ENCODE data around the gene HOXA11.

HOXA11 gene

GRCh38 chr7:27185013-27185853, at the start of gene HOXA11:
Gene HOXA11 (minus strand): TSS chr7:27185232. CDS start chr7:27185144, 88 bp downstream.
- DNase-seq = no peak

GRCh38 chr7:27229448-27229847, 44.4 kb upstream of the HOXA11 start:
- DNase-seq = no peak

GRCh38 chr7:27224983-27225934, 40.2 kb upstream of the HOXA11 start:
- DNase-seq = no peak

DNA sequence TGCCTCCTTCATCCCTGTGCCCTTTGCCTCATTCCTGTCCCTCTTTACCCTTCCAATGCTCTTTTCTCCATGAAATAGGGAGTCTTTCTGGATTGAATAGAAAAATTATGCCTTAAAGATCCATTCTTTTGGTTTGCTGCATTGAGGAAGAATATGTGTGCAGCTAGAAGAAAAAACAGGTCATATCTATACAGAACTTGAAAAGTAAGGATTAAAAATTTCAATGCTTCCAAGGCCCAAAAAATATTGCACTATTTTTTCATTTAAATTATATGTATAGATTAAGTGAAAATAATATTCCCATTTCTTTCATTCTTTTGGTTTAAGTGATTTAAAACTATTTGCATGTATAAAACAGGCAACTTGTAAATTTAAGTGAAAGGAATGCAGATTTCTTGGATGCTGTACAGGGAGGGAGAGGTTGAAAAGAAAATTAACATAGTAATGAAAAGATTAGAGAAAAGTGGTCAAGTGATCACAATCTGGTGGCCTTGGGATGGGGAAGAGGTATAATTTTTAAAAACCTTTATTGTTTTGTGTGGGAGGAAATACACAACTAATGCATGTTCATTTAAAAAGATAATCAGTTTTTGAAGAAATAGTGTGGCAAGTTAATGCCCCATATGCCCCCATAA, 39.0 kb upstream of the HOXA11 start:
- DNase-seq = no peak

DNA sequence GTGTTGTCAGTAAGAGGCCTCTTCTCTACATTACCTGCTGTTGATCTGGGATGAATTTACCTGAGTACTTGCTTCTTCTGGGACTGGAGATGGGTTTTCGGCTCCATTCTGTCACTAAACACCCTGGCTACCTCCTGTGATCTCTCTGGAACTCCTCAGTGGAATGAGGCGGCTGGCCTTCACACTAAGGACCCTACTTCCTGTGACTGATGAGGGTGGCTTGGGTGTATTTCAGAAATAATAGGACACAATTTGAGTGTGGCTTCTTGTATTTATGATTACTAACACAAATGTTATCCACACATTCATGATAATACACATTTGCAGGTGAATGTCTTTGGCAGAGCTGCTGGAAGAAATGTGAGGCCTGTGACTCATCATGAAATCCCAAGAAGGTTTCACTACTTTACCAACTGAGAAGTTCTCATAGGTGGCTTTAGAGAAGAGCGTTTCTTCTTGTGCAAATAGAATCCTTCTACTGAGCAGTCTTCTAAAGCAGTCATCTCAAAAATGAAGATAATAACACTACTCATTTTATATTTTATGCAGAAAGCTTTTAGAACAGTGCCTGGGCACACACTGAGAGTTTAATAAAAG, 36.3 kb upstream of the HOXA11 start:
- no peak for DNase-seq

DNA sequence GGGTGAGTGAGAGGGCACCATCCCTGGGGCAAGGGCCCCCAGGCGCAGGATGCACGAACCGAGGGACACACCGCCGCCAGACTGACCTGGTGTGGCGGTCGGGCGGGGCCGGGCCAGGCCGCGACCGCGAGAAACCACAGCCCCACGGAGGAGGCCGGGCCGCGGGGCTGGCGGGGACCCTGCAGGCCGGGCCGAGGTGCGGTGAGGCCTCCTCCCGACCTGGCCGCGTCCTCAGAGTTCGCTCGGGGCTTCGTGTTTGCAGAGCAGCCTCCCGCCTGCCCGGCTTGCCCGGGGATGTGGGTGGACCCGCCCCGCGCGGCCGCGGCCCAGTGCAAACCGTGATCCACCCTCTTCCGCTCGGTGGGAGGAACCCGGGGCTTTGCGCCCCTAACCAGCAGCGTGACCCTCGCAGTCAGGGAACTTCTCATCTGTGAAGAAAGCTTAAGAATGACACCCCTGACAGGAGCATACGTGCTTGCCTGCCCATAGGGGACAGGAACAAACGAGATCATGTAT, 35.5 kb upstream of the HOXA11 start:
- DNase-seq = no peak

DNA sequence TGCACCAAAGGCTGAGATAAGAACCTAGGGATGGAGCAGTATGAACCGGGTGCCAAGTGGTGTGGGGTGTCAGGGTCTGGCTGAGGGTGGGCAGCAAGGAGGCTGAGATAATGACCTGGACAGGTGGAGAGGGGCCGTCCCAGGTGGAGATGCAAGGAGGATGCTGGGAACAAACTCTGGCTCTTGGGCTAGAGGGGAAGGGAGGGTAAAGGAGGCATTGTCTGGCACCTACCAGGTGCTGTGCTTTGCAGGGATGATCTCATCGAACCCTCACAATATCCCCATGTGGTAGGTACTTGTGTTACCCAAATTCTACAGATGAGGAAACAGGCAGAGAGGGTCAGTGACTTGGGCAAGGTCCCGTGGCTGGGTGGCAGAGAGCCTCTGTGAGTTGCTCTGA, 34.8 kb upstream of the HOXA11 start:
- no peak for DNase-seq

DNA sequence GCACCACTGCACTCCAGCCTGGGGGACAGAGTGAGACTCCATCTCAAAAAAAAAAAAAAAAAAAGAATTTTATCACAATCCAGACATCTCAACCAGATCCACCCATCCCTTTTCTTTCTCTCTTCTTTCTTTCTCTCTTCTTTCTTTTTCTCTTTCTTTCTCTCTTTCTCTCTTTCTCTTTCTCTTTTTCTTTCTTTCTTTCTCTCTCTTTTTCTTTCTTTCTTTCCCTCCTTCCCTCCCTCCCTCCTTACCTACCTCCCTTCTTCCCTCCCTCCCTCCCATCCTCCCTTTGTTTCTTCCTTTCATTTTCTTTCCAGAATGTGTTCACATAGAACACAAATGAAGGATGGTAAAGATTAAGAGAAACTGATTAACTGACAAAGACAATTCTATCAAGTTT, 32.9 kb upstream of the HOXA11 start:
- no peak for DNase-seq

- no peak for DNase-seq
Observed at GRCh38 chr7:27215356-27215755, 30.3 kb upstream of the HOXA11 start.

- DNase-seq = no peak
Observed at GRCh38 chr7:27214239-27214950, 29.4 kb upstream of the HOXA11 start.

DNA sequence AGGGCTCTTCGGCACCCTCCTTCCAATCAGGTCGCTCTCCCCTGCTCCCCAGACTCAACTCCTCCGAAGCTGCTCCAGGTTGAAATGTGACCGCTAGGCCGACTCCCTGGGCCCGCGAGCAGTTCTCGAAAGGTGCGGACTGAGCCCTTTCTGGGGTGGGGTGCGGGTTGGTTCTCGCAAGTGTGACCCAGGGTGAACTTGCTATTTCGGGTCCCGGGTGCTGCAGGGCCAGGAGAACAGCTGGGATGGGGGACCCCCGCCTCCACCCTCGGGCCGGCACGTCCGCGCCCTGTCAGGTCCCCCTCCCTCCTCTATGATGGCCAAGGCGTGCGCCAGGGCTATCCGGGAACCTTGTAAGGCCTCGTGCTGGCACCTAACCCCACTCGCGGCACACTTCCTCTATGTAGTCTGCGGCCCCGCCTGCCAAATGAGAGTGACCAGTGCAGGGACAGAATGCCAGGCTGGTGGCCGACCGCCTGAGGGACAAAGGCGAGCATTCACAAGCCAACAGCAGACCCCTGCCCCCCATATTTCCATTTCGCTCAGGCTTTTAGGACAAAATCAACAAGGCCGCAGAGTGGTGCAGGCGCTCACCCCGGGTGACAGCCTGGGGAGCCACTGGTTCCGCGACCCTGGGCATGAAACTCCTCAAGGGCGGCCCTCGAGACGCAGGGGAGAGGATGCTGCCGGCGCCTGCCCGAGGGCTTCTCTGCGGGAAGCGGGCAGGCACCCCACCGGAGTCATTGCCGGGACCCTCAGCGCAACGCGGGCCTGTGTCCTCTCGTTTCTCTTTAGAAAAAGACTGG, 28.6 kb upstream of the HOXA11 start:
- no peak for DNase-seq

DNA sequence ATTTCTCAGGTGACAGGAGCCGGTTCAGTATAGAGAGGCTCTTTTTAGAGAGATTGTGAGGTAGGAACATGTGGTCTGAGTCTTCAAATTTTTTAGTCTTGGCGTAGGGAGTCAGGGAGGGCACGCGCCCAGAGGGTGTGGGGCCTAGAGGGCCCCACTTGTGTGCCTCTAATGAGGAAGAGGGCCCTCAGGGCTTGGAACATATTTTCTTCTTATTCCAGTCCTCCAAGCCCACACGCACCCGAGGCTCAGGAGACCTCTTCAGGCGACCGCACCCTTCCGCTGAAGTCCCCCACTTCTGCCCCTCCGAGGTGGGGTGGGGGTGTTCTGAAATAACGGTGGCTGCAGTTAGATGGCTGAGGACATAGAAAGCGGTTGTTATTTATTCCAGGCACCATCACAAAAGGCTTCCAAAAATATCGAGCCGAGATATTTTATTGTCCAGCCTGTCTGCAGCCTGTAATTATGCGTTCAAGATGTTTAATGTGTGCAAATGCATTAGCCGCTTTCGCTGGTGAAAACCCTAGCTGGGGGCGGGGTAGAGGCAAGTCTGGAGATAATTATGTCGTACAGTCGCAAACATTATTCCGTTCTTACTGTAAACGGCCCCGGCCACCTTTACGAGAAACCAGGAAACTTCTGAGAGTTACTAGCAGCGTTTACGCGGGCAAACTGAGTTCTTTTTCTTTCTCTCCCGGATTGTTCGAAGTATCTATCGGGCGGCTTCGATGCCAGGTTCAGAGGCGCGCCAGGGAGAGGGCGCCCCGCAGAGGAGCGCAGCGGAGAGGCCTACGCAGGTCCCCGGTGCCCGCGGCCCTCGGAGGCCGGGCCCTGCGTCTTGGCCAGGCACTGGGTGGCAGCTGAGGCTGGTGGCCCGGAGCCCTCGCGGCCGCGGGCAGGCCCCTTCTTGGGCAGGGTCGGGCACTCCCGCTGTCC, 27.7 kb upstream of the HOXA11 start:
- DNase-seq = no peak

DNA sequence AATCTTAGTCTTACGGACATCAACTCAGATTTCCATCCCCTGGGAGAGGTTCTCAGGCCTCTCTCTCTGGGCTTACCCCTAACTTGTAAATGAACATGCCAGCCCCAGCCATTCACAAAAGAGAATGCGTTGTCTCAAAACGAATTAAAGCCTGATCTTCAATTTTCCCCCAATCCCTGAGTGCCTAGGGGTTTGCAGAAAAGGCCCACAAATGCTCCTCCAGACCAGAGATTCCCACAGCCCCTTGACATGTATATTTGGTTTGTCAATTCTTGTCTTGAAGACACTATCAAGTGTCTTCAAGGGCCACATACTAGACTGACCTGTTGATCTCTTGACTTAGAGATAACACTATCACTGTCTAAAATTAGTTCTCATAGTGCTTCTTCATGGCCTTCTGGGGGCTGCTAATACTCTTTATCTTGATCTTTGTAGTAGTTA, 26.8 kb upstream of the HOXA11 start:
- no peak for DNase-seq

DNA sequence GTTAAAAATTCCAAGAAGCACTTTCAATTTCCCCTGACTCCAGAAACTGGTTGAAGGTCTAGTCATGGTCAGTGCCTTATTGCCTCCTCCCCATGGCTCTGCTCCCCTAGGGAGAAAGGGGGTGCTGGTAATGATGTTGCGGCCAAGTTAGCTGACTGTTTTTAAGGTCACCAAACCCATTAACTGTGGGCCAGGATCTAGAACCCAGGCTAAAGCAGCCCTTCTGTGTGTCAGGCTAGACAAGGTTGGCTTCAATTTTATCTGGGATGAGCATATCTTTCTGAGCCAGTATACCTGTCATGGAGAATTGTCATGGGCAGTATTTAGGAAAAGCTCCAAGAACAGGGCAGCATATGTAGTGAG, 26.0 kb upstream of the HOXA11 start:
- DNase-seq = no peak

DNA sequence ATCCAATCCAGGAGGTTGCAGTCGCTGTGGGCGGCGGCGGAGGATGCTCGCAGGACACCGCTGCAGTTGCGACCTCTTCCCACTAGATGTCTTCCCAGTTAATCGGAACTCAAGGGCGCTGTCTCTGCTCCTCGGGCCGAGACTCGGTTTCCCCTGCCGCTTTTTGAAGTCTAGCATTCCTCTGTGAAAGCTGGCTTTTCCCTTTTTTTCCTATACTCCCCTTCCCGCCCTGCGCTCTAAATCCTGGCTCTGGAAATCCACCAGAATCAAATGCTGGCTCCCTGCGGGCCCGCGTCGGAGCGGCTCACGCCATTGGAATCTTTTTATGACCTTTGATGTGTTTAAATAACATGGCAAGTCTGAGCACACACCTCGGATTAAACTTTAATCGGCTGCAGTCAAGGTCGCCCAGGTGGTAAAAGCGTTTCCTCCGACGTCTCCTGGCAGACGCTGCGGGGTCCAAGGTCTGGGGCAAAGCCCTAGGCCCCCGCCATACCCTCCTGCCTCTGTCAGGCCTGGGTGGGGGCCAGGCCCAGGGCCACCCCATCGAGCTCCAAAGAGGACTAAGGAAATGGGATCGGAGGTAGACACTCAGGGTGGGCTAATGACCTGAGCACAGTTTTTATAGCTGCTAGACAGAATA, 25.5 kb upstream of the HOXA11 start:
- DNase-seq = peak in 10 of 51 donors; percentile 4 to 39 (median 10)

DNA sequence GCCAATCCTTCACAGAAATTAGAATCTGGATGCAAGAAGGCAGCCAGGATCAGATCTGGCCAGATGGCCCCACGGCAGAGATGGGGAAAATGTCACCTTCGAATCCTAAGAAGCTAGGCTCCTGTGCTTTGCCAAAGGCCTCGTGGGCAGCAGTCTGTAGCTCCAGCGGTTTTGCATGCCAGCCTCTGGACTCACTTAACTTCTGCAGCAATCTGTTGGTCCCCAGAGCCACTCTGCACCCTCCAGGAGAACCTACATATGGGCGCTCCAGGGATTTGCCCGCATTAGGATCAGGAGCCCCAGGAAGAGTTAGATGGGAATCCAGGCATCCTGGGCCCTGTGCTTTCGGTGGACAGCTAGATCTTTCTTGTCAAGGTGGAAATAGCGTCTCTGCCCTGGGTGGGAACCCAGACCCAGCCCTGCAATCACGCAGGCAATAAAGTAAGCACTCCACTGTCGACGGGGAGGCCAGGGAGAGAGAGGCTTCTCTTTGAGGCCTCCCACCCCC, 25.0 kb upstream of the HOXA11 start:
- DNase-seq = no peak

- DNase-seq = no peak
Observed at GRCh38 chr7:27208998-27209397, 24.0 kb upstream of the HOXA11 start.
